ENCODE measurements around the gene AAGAB. TPM values are rescaled to one million over a fixed set of nuclear protein-coding genes. Genes with fewer than 3 reads are reported as not detected.
A peak's percentile ranks its signal among the peaks of the same experiment; 100 is the strongest.

The AAGAB gene
- total RNA-seq, 3 donors from 2014 or later (not counting 1 experiment from before 2014, with no cell fraction given) = 41.1 to 44.3 (median 42.5) TPM

GRCh38 chr15:67188551-67189218 lies 65.8 kb downstream of the AAGAB start:
- no peak overlapping the region for H3K27ac ChIP-seq (ENCODE audit: low read length)
- H3K27me3 Mint-ChIP-seq (ENCODE audit: low read depth in 2 of 2) = no peaks in the 10 kb centered on the region
- H3K27me3 ChIP-seq (ENCODE audit: control insufficient read depth, insufficient read depth, low read length) = no peaks in the 10 kb centered on the region
- H3K9me3 ChIP-seq (ENCODE audit: control insufficient read depth, insufficient read depth, low read length) = no peaks in the 10 kb centered on the region
- intact Hi-C loops (cut with micrococcal nuclease) = no loop called here
- H3K4me3 Mint-ChIP-seq = no peak overlapping the region
- H3K4me1 ChIP-seq (ENCODE audit: control insufficient read depth, insufficient read depth, low read length) = peaks cover 21% of the 10 kb centered on the region
- peaks cover 65% of the 10 kb centered on the region for H3K36me3 ChIP-seq (ENCODE audit: control insufficient read depth, insufficient read depth, low read length)
- 97% methylated on average over 8 of the region's 8 CpGs for WGBS (ENCODE audit: insufficient coverage)
- H3K4me1 Mint-ChIP-seq = peaks cover 25 to 33% of the 10 kb centered on the region in 2 donors
- peaks cover 7% of the 10 kb centered on the region for H3K36me3 Mint-ChIP-seq
- peak overlapping the region in 1 of 2 donors; percentile 52 for H3K27ac Mint-ChIP-seq
- H3K9me3 Mint-ChIP-seq = no peaks in the 10 kb centered on the region
- DNase-seq = no peak
- no peak for ATAC-seq
- H3K4me3 ChIP-seq (ENCODE audit: low read length) = no peak overlapping the region
- TF ChIP-seq CTCF (IDR thresholded peaks at IDR 0.05) = no peak

GRCh38 chr15:67187351-67187854 lies 67.1 kb downstream of the AAGAB start:
- Mint-ChIP-seq H3K27ac (peak overlapping the region in 1 of 2 donors; percentile 24), H3K9me3 (no peaks in the 10 kb centered on the region), H3K27me3 (ENCODE audit: low read depth in 2 of 2) (no peaks in the 10 kb centered on the region), H3K4me3 (no peak overlapping the region), H3K4me1 (peaks cover 25 to 29% of the 10 kb centered on the region in 2 donors), H3K36me3 (peaks cover 7% of the 10 kb centered on the region)
- H3K4me3 ChIP-seq (ENCODE audit: low read length) = no peak overlapping the region
- H3K9me3 ChIP-seq (ENCODE audit: control insufficient read depth, insufficient read depth, low read length) = no peaks in the 10 kb centered on the region
- no peak overlapping the region for H3K27ac ChIP-seq (ENCODE audit: low read length)
- intact Hi-C loops (cut with micrococcal nuclease) = no loop called here
- peaks cover 67% of the 10 kb centered on the region for H3K36me3 ChIP-seq (ENCODE audit: control insufficient read depth, insufficient read depth, low read length)
- WGBS (ENCODE audit: insufficient coverage) = 96% methylated on average over 12 of the region's 12 CpGs
- no peaks in the 10 kb centered on the region for H3K27me3 ChIP-seq (ENCODE audit: control insufficient read depth, insufficient read depth, low read length)
- TF ChIP-seq CTCF (IDR thresholded peaks at IDR 0.05) = no peak
- DNase-seq (no peak), ATAC-seq (no peak)
- peaks cover 21% of the 10 kb centered on the region for H3K4me1 ChIP-seq (ENCODE audit: control insufficient read depth, insufficient read depth, low read length)

GRCh38 chr15:67186688-67187087 lies 67.8 kb downstream of the AAGAB start:
- Mint-ChIP-seq H3K27me3 (ENCODE audit: low read depth in 2 of 2) (no peaks in the 10 kb centered on the region), H3K4me3 (no peak overlapping the region), H3K4me1 (peaks cover 21 to 28% of the 10 kb centered on the region in 2 donors), H3K36me3 (peaks cover 7% of the 10 kb centered on the region), H3K9me3 (no peaks in the 10 kb centered on the region), H3K27ac (peak overlapping the region; percentile 69 to 80)
- Histone ChIP-seq H3K27ac (ENCODE audit: low read length) (no peak overlapping the region), H3K4me3 (ENCODE audit: low read length) (no peak overlapping the region), H3K9me3 (ENCODE audit: control insufficient read depth, insufficient read depth, low read length) (no peaks in the 10 kb centered on the region), H3K36me3 (ENCODE audit: control insufficient read depth, insufficient read depth, low read length) (peaks cover 67% of the 10 kb centered on the region), H3K4me1 (ENCODE audit: control insufficient read depth, insufficient read depth, low read length) (peaks cover 21% of the 10 kb centered on the region), H3K27me3 (ENCODE audit: control insufficient read depth, insufficient read depth, low read length) (no peaks in the 10 kb centered on the region)
- DNase-seq (no peak), ATAC-seq (no peak)
- 85% methylated on average over 4 of the region's 4 CpGs for WGBS (ENCODE audit: insufficient coverage)
- TF ChIP-seq CTCF (IDR thresholded peaks at IDR 0.05) = no peak
- intact Hi-C loops (cut with micrococcal nuclease) = no loop called here

Data from natural killer cell (primary cell).